Body of pancreas (tissue), 4 donors: ENCODE data around the gene AGBL4. TPM values are rescaled to one million over a fixed set of nuclear protein-coding genes. Genes with fewer than 3 reads are reported as not detected.

ENCODE experiments used
- ATAC-seq: fragments of 150-250 bp; one replicate; pipeline ENCODE4 v1.9.1; 2016
- DNase-seq, 4 donors: peaks; one replicate each; pipeline ENCODE4 v3.0.0-alpha.2; 2019
- H3K27ac ChIP-seq, 4 donors: fragments of 200-600 bp; sonication (generic); 1 replicate in 3 of 4; 2 replicates in 1 of 4; pipeline versions ENCODE4 v1.5.1 to v1.6.1; 2016 to 2019; ENCODE audit warnings: mild to moderate bottlenecking in 1 of 4, mixed read lengths in 1 of 4, moderate library complexity in 1 of 4
- H3K27me3 ChIP-seq, 2 donors: fragments of 200-600 bp; sonication (generic); one replicate each; pipeline ENCODE4 v1.6.0; 2016; ENCODE audit warnings: mild to moderate bottlenecking in 1 of 2
- H3K36me3 ChIP-seq, 2 donors: fragments of 200-600 bp; sonication (generic); replicated peaks in 1 of 2; 2 replicates each; pipeline ENCODE4 v1.5.1; 2016; ENCODE audit warnings: low read depth in 2 of 2; ENCODE audit not compliant: insufficient read depth in 1 of 2
- H3K4me1 ChIP-seq: fragments of 200-600 bp; sonication (generic); one replicate; pipeline ENCODE4 v1.6.0; 2016
- H3K4me3 ChIP-seq, 2 donors: fragments of 200-600 bp; sonication (generic); 1 replicate in 1 of 2; 2 replicates in 1 of 2; pipeline ENCODE4 v1.5.1; 2016 to 2019
- H3K9me3 ChIP-seq, 3 donors: fragments of 200-600 bp; sonication (generic); 1 replicate in 2 of 3; 2 replicates in 1 of 3; pipeline ENCODE4 v1.5.1; 2016
- POLR2A ChIP-seq, 3 donors: fragments of 450-650 bp; IDR thresholded peaks; one replicate each; pipeline ENCODE4 v1.6.1; 2016; ENCODE audit warnings: antibody characterized with exemption in 3 of 3, mild to moderate bottlenecking in 2 of 3
- WGBS, 2 donors: methylation state at CpG; one replicate each; pipeline ENCODE4 v1.1.5; 2017; 5-methylcytosine and 5-hydroxymethylcytosine counted together
- intact Hi-C: fragments of 100-400 bp; cut with DNase I; formaldehyde crosslinking; loops from one replicate; pipeline ENCODE4 v1.15.1; 2023
- total RNA-seq, 2 donors: library from RNA; depleted of rRNA; stranded (reverse); fragments of >200 nt; gene quantifications; one replicate each; pipeline ENCODE4 v1.1.0, GENCODE V29; 2016
- TF ChIP-seq, protein P1 (sequence below), 7 experiments: fragments of 450-650 bp in 4 of 7; fragments of 200-600 bp in 3 of 7; sonication (generic) in 3 of 7; IDR thresholded peaks; one replicate each; pipeline ENCODE4 v1.5.1; 2016 to 2019; ENCODE audit warnings: antibody characterized with exemption in 7 of 7

The AGBL4 gene
- total RNA-seq, 2 donors from 2014 or later, result 0.33 to 0.78 TPM

DNA sequence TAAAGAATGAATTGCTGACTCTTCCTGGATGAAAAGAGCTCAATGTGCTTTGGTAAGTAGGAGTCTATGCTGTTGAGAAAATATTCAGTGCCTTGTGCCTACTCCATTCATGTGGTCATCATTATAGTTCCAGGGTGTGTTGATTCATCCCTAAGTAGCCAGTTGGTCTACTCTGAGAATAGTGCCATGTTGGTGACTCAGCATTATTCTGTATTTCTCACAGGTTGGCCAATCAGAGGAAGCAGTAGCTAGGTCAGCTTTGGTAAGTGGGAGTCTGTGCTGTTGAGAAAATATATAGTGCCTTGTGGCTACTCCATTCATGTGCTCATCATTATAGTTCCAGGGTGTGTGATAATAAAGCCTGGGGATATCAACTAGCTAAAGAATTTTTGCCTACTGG is 397.3 kb downstream of the AGBL4 start:
- no peak for TF ChIP-seq POLR2A (IDR thresholded peaks at IDR 0.05)
- TF ChIP-seq, protein P1, sequence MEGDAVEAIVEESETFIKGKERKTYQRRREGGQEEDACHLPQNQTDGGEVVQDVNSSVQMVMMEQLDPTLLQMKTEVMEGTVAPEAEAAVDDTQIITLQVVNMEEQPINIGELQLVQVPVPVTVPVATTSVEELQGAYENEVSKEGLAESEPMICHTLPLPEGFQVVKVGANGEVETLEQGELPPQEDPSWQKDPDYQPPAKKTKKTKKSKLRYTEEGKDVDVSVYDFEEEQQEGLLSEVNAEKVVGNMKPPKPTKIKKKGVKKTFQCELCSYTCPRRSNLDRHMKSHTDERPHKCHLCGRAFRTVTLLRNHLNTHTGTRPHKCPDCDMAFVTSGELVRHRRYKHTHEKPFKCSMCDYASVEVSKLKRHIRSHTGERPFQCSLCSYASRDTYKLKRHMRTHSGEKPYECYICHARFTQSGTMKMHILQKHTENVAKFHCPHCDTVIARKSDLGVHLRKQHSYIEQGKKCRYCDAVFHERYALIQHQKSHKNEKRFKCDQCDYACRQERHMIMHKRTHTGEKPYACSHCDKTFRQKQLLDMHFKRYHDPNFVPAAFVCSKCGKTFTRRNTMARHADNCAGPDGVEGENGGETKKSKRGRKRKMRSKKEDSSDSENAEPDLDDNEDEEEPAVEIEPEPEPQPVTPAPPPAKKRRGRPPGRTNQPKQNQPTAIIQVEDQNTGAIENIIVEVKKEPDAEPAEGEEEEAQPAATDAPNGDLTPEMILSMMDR (IDR thresholded peaks at IDR 0.05), result no peak
- Histone ChIP-seq H3K4me3 (no peak overlapping the region), H3K27ac (no peak overlapping the region), H3K4me1 (no peaks in the 10 kb centered on the region), H3K27me3 (no peaks in the 10 kb centered on the region), H3K9me3 (no peaks in the 10 kb centered on the region), H3K36me3 (no peaks in the 10 kb centered on the region)
- ATAC-seq, result no peak
- DNase-seq, result no peak
- intact Hi-C loops, result no loop called here

DNA sequence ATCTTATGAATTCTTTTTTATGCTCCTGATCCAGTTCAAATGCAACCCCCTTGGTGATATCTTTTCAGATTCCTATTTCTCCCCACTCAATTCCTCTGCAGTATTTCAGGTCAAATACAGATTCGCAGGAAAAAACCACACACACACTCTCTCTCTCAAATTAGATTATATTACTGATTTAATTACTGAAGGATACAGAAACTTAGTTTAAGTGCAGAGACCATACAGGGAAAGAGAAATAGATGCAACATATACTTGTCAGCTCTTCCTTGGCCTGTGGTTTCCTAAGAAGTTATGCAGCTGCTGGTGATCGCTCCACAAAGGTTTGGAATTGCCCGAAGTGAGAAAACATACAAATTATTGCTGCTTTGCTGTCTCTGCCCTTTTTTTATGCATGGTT is 400.9 kb downstream of the AGBL4 start:
- Histone ChIP-seq H3K4me3 (no peak overlapping the region), H3K9me3 (no peaks in the 10 kb centered on the region), H3K27me3 (no peaks in the 10 kb centered on the region), H3K27ac (no peak overlapping the region), H3K36me3 (no peaks in the 10 kb centered on the region), H3K4me1 (no peaks in the 10 kb centered on the region)
- TF ChIP-seq, protein P1 (IDR thresholded peaks at IDR 0.05), result no peak
- TF ChIP-seq POLR2A (IDR thresholded peaks at IDR 0.05), result no peak
- ATAC-seq (no peak), DNase-seq (no peak)
- intact Hi-C loops, result no loop called here
- WGBS, 2 donors, result 79 to 86% methylated on average over 3 of the region's 3 CpGs

- ATAC-seq (no peak), DNase-seq (no peak)
- Histone ChIP-seq H3K9me3 (no peaks in the 10 kb centered on the region), H3K4me3 (no peak overlapping the region), H3K4me1 (no peaks in the 10 kb centered on the region), H3K36me3 (no peaks in the 10 kb centered on the region), H3K27me3 (no peaks in the 10 kb centered on the region), H3K27ac (no peak overlapping the region)
- intact Hi-C loops, result no loop called here
- 60 to 68% methylated on average over 5 of the region's 5 CpGs for WGBS, 2 donors
- TF ChIP-seq, protein P1 (IDR thresholded peaks at IDR 0.05), result no peak
- TF ChIP-seq POLR2A (IDR thresholded peaks at IDR 0.05), result no peak
Measured at GRCh38 chr1:49606082-49606481, 417.7 kb downstream of the AGBL4 start.

DNA sequence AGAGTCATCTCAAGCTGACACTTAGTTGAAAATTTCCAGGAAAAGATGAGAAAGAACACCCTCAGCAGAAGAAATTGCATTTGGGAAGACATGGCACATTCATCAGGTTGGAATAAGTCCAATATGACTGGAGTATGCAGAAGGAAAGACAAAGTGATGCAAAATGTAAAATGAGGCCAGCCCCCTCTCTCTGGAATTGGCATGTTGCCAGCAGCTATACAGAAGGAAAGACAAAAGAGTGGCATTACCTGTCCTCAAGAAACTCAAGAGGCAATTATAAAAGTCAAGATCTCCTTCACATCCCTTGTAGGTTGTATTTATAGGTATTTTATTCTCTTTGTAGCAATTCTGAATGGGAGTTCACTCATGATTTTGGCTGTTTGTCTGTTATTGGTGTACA is 426.3 kb downstream of the AGBL4 start:
- Histone ChIP-seq H3K36me3 (no peaks in the 10 kb centered on the region), H3K4me3 (no peak overlapping the region), H3K27me3 (no peaks in the 10 kb centered on the region), H3K4me1 (no peaks in the 10 kb centered on the region), H3K9me3 (no peaks in the 10 kb centered on the region), H3K27ac (no peak overlapping the region)
- intact Hi-C loops, result no loop called here
- DNase-seq (no peak), ATAC-seq (no peak)
- TF ChIP-seq, protein P1 (IDR thresholded peaks at IDR 0.05), result no peak
- no peak for TF ChIP-seq POLR2A (IDR thresholded peaks at IDR 0.05)

DNA sequence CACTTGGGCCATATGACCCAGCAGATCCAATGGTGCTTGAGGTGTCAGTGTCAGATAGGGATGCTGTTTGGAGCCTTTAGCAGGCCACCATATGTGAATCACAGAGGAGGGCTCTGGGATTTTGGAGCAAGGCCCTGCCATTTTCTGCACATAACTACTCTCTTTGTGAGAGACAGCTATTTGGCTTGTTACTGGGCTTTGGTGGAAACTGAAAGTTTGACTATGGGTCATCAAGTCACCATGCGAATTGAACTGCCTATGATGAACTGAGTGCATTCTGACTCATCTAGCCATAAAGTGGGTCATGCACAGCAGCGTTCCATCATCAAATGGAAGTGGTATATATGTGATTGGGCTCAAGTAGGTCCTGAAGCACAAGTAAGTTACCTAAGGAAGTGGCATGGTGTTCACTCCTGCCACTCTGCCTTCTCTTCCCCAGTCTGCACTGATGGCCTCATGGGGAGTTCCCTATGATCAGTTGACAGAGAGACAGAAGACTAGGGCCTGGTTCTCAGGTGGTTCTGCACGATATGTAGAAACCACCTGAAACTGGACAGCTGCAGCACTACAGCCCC is 447.3 kb downstream of the AGBL4 start:
- Histone ChIP-seq H3K27me3 (no peaks in the 10 kb centered on the region), H3K27ac (no peak overlapping the region), H3K4me3 (no peak overlapping the region), H3K36me3 (no peaks in the 10 kb centered on the region), H3K4me1 (no peaks in the 10 kb centered on the region), H3K9me3 (peaks cover 0 to 22% (median 0%) of the 10 kb centered on the region in 3 donors)
- WGBS, 2 donors, result 57 to 59% methylated on average over 3 of the region's 3 CpGs
- TF ChIP-seq POLR2A (IDR thresholded peaks at IDR 0.05), result no peak
- TF ChIP-seq, protein P1 (IDR thresholded peaks at IDR 0.05), result no peak
- intact Hi-C loops, result no loop called here
- DNase-seq (no peak), ATAC-seq (no peak)
